Measurements from ENCODE around the gene RNF157.

The RNF157 gene

GRCh38 chr17:76156662-76156991 is 83.7 kb downstream of the RNF157 start:
- no peak for DNase-seq (ENCODE audit: low spot score)

DNA sequence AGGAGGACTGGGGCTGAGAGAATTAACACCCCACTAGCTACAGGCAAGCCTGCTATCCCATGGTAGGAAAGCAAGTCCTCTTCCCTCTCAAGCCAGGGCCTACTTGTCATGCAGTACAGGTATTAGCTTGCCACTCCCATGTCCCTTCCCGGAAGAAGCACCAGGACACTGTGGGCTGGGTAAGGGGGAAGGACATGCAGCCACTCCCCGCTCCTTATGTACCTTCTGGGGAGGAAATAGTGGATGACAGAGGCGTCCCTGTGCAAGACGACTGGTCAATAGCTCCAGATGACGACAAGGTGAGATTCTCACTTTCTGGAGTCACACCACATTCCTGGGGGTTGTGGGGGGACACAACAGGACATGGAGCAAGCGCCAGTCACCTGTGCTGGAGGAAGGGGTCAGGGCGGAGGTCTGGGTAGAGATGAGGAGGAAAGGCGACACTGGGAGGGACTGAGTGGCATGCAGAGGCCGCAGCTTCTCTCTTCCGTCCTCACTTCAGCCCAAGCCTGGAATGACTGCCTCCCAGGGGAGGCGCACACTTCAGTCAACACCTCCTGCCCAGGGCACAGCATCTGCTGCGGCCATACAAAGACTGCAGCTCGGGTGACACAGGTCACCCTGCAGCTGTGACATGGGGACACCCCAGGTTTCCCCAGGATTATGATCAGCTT is 84.2 kb downstream of the RNF157 start:
- DNase-seq (ENCODE audit: low spot score): no peak

DNA sequence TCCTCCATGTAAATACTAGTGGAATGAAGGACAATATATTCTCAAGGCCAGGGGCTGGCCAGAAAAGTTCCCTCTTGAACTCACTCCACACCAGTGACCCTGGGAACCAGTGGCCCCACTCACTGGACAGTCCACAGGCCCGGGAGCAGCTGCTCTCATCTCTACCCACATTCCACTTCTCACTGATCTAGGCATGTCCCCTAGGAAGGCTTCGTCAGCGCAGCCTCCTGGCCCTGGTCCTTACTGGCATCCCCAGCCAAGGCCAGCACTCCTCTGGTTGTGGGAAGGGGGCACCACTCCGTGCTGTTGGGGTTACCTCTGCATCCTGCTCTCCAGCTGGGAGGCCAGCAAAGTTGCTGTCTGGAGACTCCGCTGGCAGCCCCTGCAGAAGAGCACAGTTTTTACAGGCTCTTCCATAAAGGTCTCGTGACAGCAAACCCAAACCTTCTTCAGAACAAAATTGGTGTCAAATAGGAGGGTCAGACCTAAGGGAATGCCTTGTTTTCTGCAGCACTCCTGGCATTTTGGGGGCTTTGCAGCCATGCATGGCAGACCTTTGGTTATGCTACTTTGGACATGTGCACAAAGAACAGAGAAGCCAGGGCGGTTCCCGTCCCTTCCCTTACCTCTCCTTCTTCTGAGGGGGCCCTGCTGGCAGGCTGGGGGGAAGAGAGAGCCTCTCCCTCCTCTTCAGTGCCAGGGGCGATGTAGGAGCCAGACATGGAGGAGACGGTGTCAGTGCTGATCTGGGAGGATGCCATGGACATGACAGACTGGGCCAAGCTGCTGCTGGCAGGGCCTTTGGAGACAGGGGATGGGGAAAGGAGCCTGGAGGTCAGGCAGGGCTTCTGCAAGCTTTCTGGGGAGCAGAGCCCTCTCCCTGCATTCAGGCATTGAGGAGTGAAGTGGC is 85.1 kb downstream of the RNF157 start:
- no peak for DNase-seq (ENCODE audit: low spot score)

DNA sequence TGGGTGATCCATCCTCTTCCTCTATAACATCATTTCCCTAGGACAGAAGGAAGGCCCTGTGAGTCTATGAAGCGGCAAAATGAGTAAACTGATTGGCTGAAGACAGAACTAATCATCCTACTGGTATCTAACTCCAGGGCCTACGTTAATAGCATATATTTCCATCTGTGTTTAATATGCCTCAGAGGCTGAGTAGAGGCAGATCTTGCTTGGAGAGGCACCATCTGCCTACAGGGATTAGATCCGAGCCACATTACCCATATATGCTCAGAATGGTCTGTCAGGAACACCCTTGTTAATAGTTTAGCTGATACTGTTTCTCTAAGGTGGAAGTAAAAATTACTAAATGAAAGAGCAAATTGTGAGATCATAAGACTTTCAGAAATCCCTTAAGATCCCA is 86.0 kb downstream of the RNF157 start:
- no peak for DNase-seq (ENCODE audit: low spot score)

- no peak for DNase-seq (ENCODE audit: low spot score)
These were observed 86.7 kb downstream of the RNF157 start for GRCh38 chr17:76153640-76154039.

DNA sequence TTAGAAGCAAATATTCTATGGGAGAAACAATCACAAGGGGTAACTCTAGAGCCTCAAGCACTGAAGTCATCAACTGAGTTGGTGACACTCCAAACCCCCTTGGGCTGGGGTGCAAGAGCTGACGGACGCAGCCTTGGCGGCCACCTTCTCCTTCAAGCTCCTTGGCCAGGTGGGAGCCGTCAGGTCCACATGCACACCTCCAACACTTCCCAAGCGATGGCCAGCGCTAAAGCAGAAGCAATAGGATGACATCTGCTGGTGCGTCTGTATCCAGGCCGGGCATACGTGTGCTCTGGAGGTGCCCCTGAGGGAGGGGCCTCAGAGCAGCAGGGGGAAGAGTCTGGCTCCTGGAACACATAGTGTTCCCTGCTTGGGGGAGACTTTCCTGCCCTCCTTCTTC is 87.1 kb downstream of the RNF157 start:
- no peak for DNase-seq (ENCODE audit: low spot score)

DNA sequence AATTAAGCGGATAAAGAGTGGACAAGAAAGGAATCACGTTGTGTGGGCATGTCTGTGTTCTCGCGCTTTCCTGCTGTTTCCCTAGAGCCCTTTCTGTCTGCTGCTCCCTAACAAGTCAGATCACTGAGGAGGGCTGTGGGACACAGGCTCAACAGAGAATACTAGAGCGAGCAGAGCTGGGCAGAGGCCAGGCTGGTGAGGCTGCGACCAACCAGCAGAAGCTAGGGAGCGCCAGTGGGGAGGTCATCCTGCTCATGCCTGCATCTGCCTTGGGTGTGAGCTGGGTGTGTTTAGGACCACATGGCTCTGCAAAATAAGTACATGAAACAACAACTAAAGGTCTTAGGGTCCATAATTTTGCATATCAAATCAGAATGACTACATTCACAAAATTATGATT is 87.7 kb downstream of the RNF157 start:
- no peak for DNase-seq (ENCODE audit: low spot score)

DNA sequence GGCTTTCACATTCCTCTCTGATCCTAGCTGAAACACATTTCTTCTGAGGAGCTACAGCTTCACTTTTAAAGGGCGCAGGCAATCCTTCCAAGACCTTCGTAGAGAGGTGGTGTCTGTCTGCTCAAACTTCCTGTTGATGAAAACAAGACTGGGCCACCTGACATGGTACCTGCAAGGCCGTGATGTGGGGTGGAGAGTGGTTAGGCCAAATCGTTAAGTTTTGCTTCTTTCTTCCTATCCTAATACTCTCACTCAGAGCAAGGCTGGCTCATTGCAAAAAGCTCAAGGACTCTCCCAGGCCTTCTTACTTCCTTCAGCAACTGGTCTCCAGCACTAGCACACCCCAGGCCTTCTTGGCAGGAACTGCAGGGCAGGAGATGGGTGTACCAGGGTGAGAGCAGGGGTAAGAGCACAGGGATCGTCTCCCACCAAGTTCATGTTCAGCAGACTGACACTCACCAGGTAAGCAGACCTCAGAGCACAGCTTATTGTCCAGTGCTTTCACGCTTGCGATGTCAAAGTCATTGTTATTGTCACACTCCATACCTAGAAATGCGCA is 88.3 kb downstream of the RNF157 start:
- no peak for DNase-seq (ENCODE audit: low spot score)

GRCh38 chr17:76150712-76151622 is 89.3 kb downstream of the RNF157 start:
- no peak for DNase-seq (ENCODE audit: low spot score)

- DNase-seq (ENCODE audit: low spot score): no peak
These were observed 91.1 kb downstream of the RNF157 start for GRCh38 chr17:76149214-76149613.

GRCh38 chr17:76148015-76148326 is 92.3 kb downstream of the RNF157 start:
- no peak for DNase-seq (ENCODE audit: low spot score)

GRCh38 chr17:76147211-76148014 is 92.9 kb downstream of the RNF157 start:
- no peak for DNase-seq (ENCODE audit: low spot score)

- no peak for DNase-seq (ENCODE audit: low spot score)
These were observed 94.0 kb downstream of the RNF157 start for GRCh38 chr17:76146053-76146851.

DNA sequence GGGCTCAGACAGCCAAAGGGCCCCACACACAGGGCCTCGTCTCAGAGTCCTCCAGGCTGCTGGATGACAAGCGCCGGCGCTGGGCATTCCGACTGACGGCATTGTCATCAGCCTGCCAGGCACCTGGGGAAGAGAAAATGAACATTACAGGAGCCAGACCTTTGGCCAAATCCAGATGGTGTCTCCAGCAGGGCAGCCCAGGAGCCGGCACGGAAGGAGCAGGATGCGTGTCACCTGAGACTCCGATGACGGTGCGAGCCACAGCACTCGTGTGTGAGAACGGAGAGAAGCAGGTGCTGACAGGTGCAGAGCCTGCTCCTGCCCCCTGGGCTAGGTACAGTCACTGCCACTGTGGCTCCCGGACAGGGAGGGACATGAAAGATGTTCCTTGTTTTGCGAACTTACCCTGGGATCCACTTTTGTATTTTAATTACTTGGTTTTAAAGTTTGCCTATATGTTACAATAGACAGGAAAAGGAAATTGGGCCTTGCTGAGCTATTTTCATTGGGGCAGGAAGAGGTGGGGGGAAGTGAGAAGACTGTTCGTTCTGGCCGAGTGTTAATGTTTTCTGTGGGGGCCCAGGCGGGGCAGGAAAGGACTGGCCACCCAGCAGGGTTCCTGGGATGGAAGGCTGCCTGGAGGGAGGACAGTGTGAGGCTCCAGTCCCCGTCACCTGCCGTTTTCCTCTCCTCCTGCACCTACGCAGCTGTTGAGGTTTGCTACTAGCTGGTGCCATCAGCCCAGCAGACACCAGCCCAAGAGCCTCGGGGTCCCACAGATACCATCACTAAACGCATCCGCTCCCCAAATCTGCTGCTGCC is 94.9 kb downstream of the RNF157 start:
- peak; percentile 53 for DNase-seq (ENCODE audit: low spot score)

GRCh38 chr17:76142585-76143041 is 97.7 kb downstream of the RNF157 start:
- no peak for DNase-seq (ENCODE audit: low spot score)

- no peak for DNase-seq (ENCODE audit: low spot score)
These were observed 98.2 kb downstream of the RNF157 start for GRCh38 chr17:76142039-76142584.

DNA sequence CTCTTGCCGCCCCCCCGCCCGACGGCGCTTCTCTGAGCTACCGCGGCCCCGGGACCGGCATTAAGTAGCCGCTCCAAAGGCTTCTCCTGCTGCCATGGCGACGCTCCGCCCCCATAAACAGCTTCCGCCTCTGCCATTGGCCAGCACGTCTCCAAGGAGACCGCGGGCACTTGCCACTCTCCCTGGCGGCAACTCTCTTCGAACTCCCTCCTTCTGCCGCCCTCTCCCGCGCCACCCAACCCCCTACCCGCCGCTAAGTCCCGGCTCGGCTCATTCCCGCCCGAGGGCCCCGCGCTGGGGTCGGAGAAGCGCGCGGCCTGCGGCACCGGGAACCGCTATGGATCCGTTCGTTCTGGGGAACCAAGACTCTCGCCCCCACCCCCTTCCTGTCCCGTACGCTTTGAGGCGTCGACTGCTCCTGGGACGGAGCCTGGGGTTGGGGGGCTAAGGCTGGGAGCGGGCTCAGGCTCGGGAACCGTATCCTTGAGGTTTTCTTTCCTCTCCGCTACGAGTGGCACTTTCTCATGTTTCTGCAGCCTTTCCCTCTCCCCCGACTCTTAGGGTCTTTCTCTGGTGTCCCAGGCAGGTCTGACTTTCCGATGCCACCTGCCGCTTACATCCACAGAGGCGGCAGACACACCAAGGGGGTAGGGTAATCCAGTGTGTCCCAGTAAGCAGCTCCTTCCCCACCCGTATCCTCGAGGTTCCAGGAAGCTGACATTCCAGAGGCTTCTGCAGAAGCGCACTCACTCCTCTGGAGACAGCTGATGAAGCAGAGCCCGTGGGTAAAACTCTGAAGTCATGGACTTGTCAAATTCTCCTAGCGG is 98.9 kb downstream of the RNF157 start, which contains the start of gene FOXJ1:
TSS of gene FOXJ1 (minus strand) at position 34 of the 827 bp plus-strand sequence. CDS start 850 bp downstream, outside the sequence.
- peak; percentile 97 for DNase-seq (ENCODE audit: low spot score)

DNA sequence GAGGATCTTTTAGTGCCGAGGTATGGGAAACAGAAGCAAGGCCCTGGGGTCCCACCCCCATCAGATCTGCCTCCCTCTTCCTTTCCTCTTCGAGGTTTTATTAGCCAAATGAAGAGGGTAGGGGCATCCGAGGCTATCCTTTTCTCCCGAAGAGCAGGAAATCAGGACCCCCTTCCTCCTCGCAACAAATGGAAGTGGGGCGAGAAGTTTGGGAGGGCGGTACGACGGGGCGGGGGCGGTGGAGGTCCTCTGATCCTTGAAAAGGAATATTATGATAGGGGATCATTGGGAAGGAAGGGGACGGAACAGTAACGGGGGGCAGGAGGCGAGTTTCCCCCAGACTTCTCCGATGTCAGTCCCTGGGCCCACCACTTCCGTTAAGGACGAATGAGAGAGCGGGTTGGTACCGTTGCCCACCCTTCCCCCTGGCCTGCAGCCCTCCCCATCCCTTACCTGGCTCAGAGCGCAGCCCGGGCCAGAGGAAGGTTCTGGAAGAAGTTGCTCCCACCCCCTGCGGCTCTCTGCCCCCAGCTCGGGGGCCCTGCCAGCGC is 99.6 kb downstream of the RNF157 start:
- DNase-seq (ENCODE audit: low spot score): no peak
